Parathyroid adenoma (tissue), 2 donors: Measurements from ENCODE around the gene IL21R.

ENCODE experiments used
- H2AFZ ChIP-seq: fragments of 300-600 bp; sonication (generic); one replicate; pipeline ENCODE4 v1.7.0; 2017; ENCODE audit warnings: antibody characterized with exemption, mild to moderate bottlenecking
- H3K27ac ChIP-seq: fragments of 300-600 bp; sonication (generic); one replicate; pipeline ENCODE4 v1.7.0; 2017
- H3K27me3 ChIP-seq: fragments of 300-600 bp; sonication (generic); one replicate; pipeline ENCODE4 v1.7.0; 2017; ENCODE audit warnings: low read length; ENCODE audit not compliant: control insufficient read depth, insufficient read depth
- H3K36me3 ChIP-seq: fragments of 300-600 bp; sonication (generic); one replicate; pipeline ENCODE4 v1.7.0; 2017; ENCODE audit warnings: low read length; ENCODE audit not compliant: control insufficient read depth, insufficient read depth
- H3K4me1 ChIP-seq: fragments of 300-600 bp; sonication (generic); one replicate; pipeline ENCODE4 v1.7.0; 2017; ENCODE audit warnings: control low read depth
- H3K4me2 ChIP-seq: fragments of 300-600 bp; sonication (generic); one replicate; pipeline ENCODE4 v1.7.0; 2017; ENCODE audit warnings: low read length
- H3K4me3 ChIP-seq: fragments of 300-600 bp; sonication (generic); one replicate; pipeline ENCODE4 v1.7.0; 2017; ENCODE audit warnings: low read depth, low read length
- H3K79me2 ChIP-seq: fragments of 300-600 bp; sonication (generic); one replicate; pipeline ENCODE4 v1.7.0; 2017; ENCODE audit warnings: control low read depth
- H3K9ac ChIP-seq: fragments of 300-600 bp; sonication (generic); one replicate; pipeline ENCODE4 v1.7.0; 2017; ENCODE audit warnings: mild to moderate bottlenecking
- H3K9me3 ChIP-seq: fragments of 300-600 bp; sonication (generic); one replicate; pipeline ENCODE4 v1.7.0; 2017; ENCODE audit warnings: low read length; ENCODE audit not compliant: control insufficient read depth
- TF ChIP-seq, protein P1 (sequence below): fragments of 300-600 bp; sonication (generic); IDR thresholded peaks from one replicate; pipeline ENCODE4 v1.7.0; 2017; ENCODE audit warnings: antibody characterized with exemption, mild to moderate bottlenecking
- donor health status: primary hyperparathyroidism.

Gene IL21R

DNA sequence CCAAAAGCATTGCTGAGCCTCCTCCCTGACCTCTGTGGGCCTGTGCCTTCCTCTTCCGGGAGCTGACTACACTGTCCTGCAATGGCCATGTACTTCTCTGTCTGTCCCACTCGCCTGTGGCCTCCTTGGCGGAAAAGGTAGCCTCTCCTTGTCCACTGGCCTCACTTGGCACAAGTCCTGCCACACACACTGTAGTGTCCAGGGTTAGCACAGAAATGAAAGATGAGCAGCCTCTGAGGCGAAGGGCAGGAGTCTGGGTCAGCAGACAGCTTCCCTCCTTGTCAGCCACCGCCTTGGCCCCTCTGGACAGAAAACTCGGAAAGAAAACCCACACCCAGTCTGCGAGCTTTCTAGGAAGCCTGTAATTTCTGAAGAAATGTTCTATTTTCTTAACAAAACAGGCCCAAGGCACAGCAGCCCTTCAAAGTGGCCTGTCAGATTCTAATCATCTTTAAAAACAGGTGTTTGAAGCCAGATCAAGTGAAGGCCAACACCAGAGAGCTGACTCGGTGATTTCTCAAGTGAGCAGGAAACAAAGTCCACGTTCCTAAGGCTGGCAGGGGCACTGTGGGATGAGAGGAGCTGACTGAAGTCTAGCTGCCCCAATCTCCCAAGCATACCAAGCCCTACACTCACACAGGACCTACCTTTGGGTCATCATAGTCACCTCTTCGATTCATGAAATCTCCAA is 80.6 kb downstream of the IL21R start:
- no peaks in the 10 kb centered on the region for H3K4me1 ChIP-seq
- no peaks in the 10 kb centered on the region for H3K79me2 ChIP-seq
- no peaks in the 10 kb centered on the region for H3K9me3 ChIP-seq
- TF ChIP-seq, protein P1, sequence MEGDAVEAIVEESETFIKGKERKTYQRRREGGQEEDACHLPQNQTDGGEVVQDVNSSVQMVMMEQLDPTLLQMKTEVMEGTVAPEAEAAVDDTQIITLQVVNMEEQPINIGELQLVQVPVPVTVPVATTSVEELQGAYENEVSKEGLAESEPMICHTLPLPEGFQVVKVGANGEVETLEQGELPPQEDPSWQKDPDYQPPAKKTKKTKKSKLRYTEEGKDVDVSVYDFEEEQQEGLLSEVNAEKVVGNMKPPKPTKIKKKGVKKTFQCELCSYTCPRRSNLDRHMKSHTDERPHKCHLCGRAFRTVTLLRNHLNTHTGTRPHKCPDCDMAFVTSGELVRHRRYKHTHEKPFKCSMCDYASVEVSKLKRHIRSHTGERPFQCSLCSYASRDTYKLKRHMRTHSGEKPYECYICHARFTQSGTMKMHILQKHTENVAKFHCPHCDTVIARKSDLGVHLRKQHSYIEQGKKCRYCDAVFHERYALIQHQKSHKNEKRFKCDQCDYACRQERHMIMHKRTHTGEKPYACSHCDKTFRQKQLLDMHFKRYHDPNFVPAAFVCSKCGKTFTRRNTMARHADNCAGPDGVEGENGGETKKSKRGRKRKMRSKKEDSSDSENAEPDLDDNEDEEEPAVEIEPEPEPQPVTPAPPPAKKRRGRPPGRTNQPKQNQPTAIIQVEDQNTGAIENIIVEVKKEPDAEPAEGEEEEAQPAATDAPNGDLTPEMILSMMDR, result no peak
- no peak overlapping the region for H2AFZ ChIP-seq
- no peak overlapping the region for H3K4me3 ChIP-seq
- H3K27me3 ChIP-seq, result no peaks in the 10 kb centered on the region
- H3K27ac ChIP-seq, result no peak overlapping the region
- H3K9ac ChIP-seq, result no peak overlapping the region
- no peak overlapping the region for H3K4me2 ChIP-seq
- H3K36me3 ChIP-seq, result no peaks in the 10 kb centered on the region

DNA sequence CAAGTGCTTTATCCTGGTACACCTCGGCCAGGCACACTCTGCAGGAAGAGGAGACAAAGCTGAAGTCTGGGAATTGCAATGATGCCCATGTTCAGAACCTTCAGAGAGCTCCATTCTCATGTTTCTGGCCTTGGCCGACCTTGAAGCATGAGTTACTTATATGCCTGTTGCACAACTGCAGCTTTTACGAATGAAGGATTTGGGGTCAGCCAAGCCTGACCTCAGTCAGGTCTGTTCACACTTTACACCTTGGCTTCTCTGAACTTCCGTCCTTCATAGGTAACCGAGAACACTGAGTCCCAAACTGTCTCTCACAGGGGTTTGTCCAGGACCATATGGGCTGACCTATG is 81.1 kb downstream of the IL21R start:
- no peak overlapping the region for H3K4me3 ChIP-seq
- no peak overlapping the region for H3K9ac ChIP-seq
- H3K9me3 ChIP-seq, result no peaks in the 10 kb centered on the region
- H3K4me2 ChIP-seq, result no peak overlapping the region
- no peaks in the 10 kb centered on the region for H3K4me1 ChIP-seq
- H2AFZ ChIP-seq, result no peak overlapping the region
- no peaks in the 10 kb centered on the region for H3K79me2 ChIP-seq
- TF ChIP-seq, protein P1, result no peak
- H3K36me3 ChIP-seq, result no peaks in the 10 kb centered on the region
- H3K27me3 ChIP-seq, result no peaks in the 10 kb centered on the region
- H3K27ac ChIP-seq, result no peak overlapping the region

DNA sequence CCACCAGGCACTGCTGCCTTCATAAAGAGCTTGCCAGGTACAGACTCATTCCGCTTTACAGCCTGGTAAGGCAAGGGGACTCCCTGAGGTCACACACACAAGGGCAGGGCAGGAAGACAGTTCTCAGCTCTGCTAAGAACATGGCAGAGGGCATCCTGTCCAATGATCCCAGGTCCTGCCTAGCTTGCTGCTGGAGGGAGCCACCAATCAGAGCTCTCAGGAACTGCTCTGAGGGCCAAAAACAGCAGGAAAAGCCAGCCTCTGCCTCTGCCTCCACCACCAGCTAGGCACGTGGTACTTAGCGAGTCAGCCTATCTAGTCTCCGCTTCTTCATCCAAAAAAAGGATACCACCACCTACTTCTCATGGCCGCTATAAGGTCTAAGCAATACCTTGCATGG is 81.7 kb downstream of the IL21R start:
- Histone ChIP-seq H3K27me3 (no peaks in the 10 kb centered on the region), H3K79me2 (no peaks in the 10 kb centered on the region)

DNA sequence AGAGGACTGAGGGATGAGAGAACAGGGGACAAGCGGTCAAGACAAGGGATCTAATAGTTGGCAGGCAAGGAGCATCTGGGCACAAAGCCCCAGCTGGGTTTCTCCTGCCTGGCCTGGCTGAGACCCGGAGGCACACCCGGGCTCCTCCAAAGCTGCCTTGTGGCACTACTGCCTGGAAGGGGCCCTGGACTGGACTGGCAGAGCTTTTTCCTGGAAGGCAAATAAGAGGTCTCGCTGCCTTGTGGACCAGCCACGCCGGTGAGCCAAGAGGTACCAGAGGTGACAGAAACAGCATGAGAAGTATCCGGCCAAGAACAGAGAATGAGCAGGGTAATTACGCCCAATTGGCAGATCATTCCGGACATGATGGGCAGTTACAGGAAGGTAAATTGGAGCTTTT is 83.2 kb downstream of the IL21R start:
- Histone ChIP-seq H3K4me3 (no peak overlapping the region), H3K27me3 (no peaks in the 10 kb centered on the region), H3K27ac (no peak overlapping the region), H3K36me3 (no peaks in the 10 kb centered on the region), H2AFZ (no peak overlapping the region), H3K9me3 (no peaks in the 10 kb centered on the region), H3K4me2 (no peak overlapping the region), H3K9ac (no peak overlapping the region), H3K4me1 (no peaks in the 10 kb centered on the region), H3K79me2 (no peaks in the 10 kb centered on the region)
- TF ChIP-seq, protein P1, result no peak

More for the DNA sequence above, 81.7 kb downstream of the IL21R start:
- no peak overlapping the region for H3K4me2 ChIP-seq
- H3K4me1 ChIP-seq, result no peaks in the 10 kb centered on the region
- H3K4me3 ChIP-seq, result no peak overlapping the region
- H2AFZ ChIP-seq, result no peak overlapping the region
- H3K9me3 ChIP-seq, result no peaks in the 10 kb centered on the region
- H3K36me3 ChIP-seq, result no peaks in the 10 kb centered on the region
- H3K27ac ChIP-seq, result no peak overlapping the region
- TF ChIP-seq, protein P1, result no peak
- H3K9ac ChIP-seq, result no peak overlapping the region

DNA sequence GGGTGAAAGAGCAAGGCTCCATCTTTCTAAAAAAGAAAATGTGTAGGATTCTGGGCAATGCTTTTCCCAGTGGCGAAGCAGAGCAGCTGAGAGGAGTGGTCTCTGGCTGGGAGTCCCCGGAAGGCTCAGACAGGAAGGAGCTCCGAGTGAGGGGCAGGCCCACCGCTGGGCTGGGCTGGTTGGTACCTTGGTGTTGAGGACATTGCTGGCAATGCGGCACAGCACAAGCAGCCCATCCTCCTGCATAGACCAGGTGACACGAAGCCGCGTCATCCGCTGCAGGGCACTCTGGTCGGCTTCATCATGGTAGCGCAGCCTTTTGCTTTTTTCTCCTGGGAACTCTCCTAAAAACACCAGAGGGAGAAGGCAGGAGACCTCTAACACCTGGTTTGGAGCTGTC is 83.8 kb downstream of the IL21R start:
- Histone ChIP-seq H3K9ac (no peak overlapping the region), H3K36me3 (no peaks in the 10 kb centered on the region), H3K79me2 (no peaks in the 10 kb centered on the region), H3K27ac (no peak overlapping the region), H3K27me3 (no peaks in the 10 kb centered on the region), H3K4me1 (no peaks in the 10 kb centered on the region), H3K4me2 (no peak overlapping the region), H3K4me3 (no peak overlapping the region), H3K9me3 (no peaks in the 10 kb centered on the region), H2AFZ (no peak overlapping the region)
- TF ChIP-seq, protein P1, result no peak
